OCI-LY7 (cell line): ENCODE measurements around the gene CYP2A6.
"Not testable (repeated sequence)": the region's sequence is repeated elsewhere in the genome, so short reads cannot be mapped to it uniquely, and the experiment has no call there.

Experiments
- EZH2phosphoT487 ChIP-seq: fragments of 200-600 bp; sonication (generic); IDR thresholded peaks from 2 replicates; pipeline ENCODE4 v1.6.1; 2018; ENCODE audit warnings: low read depth, borderline replicate concordance, mild to moderate bottlenecking, mixed run types, antibody characterized with exemption, low read length, moderate library complexity, mixed read lengths
- TF ChIP-seq, protein P1 (sequence below): fragments of 200-600 bp; sonication (generic); conservative IDR thresholded peaks from 2 replicates; pipeline ENCODE4 v1.5.1; 2014; ENCODE audit warnings: mild to moderate bottlenecking, antibody characterized with exemption, low read length, moderate library complexity, mixed read lengths

DNA sequence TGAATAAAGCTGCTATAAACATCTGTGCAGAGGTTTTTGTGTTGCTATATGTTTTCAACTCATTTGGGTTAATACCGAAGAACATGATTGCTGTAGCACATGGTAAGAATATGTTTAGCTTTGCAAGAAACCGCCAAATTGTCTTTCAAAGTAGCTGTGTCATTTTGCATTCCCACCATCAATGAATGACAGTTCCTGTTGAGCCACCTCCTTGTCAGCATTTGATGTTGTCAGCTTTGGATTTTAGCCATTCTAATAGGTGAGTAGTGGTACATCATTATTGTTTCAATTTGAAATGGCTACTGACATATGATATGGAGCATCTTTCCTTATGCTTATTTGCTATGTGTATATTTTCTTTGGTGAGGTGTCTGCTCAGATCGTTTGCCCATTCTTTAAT lies 8.2 kb downstream of the CYP2A6 start:
- TF ChIP-seq, protein P1, sequence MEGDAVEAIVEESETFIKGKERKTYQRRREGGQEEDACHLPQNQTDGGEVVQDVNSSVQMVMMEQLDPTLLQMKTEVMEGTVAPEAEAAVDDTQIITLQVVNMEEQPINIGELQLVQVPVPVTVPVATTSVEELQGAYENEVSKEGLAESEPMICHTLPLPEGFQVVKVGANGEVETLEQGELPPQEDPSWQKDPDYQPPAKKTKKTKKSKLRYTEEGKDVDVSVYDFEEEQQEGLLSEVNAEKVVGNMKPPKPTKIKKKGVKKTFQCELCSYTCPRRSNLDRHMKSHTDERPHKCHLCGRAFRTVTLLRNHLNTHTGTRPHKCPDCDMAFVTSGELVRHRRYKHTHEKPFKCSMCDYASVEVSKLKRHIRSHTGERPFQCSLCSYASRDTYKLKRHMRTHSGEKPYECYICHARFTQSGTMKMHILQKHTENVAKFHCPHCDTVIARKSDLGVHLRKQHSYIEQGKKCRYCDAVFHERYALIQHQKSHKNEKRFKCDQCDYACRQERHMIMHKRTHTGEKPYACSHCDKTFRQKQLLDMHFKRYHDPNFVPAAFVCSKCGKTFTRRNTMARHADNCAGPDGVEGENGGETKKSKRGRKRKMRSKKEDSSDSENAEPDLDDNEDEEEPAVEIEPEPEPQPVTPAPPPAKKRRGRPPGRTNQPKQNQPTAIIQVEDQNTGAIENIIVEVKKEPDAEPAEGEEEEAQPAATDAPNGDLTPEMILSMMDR, result not testable (repeated sequence)
- TF ChIP-seq EZH2phosphoT487, result not testable (repeated sequence)
